GM19463 (cell line): ENCODE results near the gene TRABD2B.

Source experiments
- ATAC-seq: cut with Tn5 transposase; IDR thresholded peaks from one replicate; pipeline ENCODE4 v1.9.1; 2021; ENCODE audit warnings: mild to moderate bottlenecking, moderate library complexity; ENCODE audit not compliant: unreplicated experiment

TRABD2B gene

GRCh38 chr1:48022306-48022705 lies 25.1 kb upstream of the TRABD2B start:
- no peak for ATAC-seq

- no peak for ATAC-seq
These were observed 24.6 kb upstream of the TRABD2B start for GRCh38 chr1:48021792-48022191.

GRCh38 chr1:48019714-48020315 lies 22.6 kb upstream of the TRABD2B start:
- ATAC-seq = no peak

- ATAC-seq = no peak
These were observed 21.6 kb upstream of the TRABD2B start for GRCh38 chr1:48018799-48019198.

- no peak for ATAC-seq
These were observed 20.5 kb upstream of the TRABD2B start for GRCh38 chr1:48017716-48018115.

- ATAC-seq = no peak
These were observed 19.3 kb upstream of the TRABD2B start for GRCh38 chr1:48016515-48016914.

- no peak for ATAC-seq
These were observed 16.1 kb upstream of the TRABD2B start for GRCh38 chr1:48013270-48013669.

- no peak for ATAC-seq
These were observed 9.9 kb upstream of the TRABD2B start for GRCh38 chr1:48007047-48007446.

GRCh38 chr1:48006264-48006663 lies 9.1 kb upstream of the TRABD2B start:
- no peak for ATAC-seq

- no peak for ATAC-seq
These were observed 8.3 kb upstream of the TRABD2B start for GRCh38 chr1:48005253-48006117.

GRCh38 chr1:48003741-48004531 lies 6.8 kb upstream of the TRABD2B start:
- ATAC-seq = no peak

GRCh38 chr1:48002142-48002541 lies 5.0 kb upstream of the TRABD2B start:
- ATAC-seq = no peak

GRCh38 chr1:48001696-48002095 lies 4.5 kb upstream of the TRABD2B start:
- ATAC-seq = no peak

- no peak for ATAC-seq
These were observed 3.7 kb upstream of the TRABD2B start for GRCh38 chr1:48000883-48001282.

- no peak for ATAC-seq
These were observed 1.9 kb upstream of the TRABD2B start for GRCh38 chr1:47999097-47999496.

- ATAC-seq = no peak
These were observed 1.3 kb upstream of the TRABD2B start for GRCh38 chr1:47998396-47998990.

GRCh38 chr1:47996406-47997226 lies 569 bp downstream of the TRABD2B start:
- no peak for ATAC-seq

- no peak for ATAC-seq
These were observed 1.2 kb downstream of the TRABD2B start for GRCh38 chr1:47996060-47996405.

- no peak for ATAC-seq
These were observed 1.7 kb downstream of the TRABD2B start for GRCh38 chr1:47995306-47996050.
